NCI-H2196 treated with DMSO at 0.1 percent for 48 hours (cell line): Measurements from ENCODE around the gene CST7.
"Not testable (repeated sequence)": the region's sequence is repeated elsewhere in the genome, so short reads cannot be mapped to it uniquely, and the experiment has no call there.

Source experiments
- DNase-seq: peaks from one replicate; lab custom pipeline; 2025; ENCODE audit not compliant: unreplicated experiment; lab: John Stamatoyannopoulos, UW

Gene CST7

GRCh38 chr20:24998631-24999445, 49.8 kb downstream of the CST7 start:
- no peak for DNase-seq

- no peak for DNase-seq
These were observed 50.5 kb downstream of the CST7 start for GRCh38 chr20:24999568-24999967.

- peak; percentile 74 for DNase-seq
These were observed 51.3 kb downstream of the CST7 start for GRCh38 chr20:25000268-25000801.

GRCh38 chr20:25001323-25001722, 52.3 kb downstream of the CST7 start:
- not testable (repeated sequence) for DNase-seq

- no peak for DNase-seq
These were observed 53.9 kb downstream of the CST7 start for GRCh38 chr20:25003002-25003401.

- peak; percentile 45 for DNase-seq
These were observed 56.2 kb downstream of the CST7 start for GRCh38 chr20:25005220-25005619.

GRCh38 chr20:25005661-25006060, 56.6 kb downstream of the CST7 start:
- DNase-seq = no peak

- no peak for DNase-seq
These were observed 57.5 kb downstream of the CST7 start for GRCh38 chr20:25006431-25007167.

- no peak for DNase-seq
These were observed 58.6 kb downstream of the CST7 start for GRCh38 chr20:25007491-25008305.

- DNase-seq = no peak
These were observed 59.5 kb downstream of the CST7 start for GRCh38 chr20:25008388-25009217.
